ENCODE data around the gene AFG1L. TPM values are rescaled to one million over a fixed set of nuclear protein-coding genes. Genes with fewer than 3 reads are reported as not detected.
"Not testable (repeated sequence)": the region's sequence is repeated elsewhere in the genome, so short reads cannot be mapped to it uniquely, and the experiment has no call there.

The AFG1L gene
- total and polyA plus RNA-seq, 8 donors: 0.45 to 18.5 (median 2.9) TPM; not detected in 1

DNA sequence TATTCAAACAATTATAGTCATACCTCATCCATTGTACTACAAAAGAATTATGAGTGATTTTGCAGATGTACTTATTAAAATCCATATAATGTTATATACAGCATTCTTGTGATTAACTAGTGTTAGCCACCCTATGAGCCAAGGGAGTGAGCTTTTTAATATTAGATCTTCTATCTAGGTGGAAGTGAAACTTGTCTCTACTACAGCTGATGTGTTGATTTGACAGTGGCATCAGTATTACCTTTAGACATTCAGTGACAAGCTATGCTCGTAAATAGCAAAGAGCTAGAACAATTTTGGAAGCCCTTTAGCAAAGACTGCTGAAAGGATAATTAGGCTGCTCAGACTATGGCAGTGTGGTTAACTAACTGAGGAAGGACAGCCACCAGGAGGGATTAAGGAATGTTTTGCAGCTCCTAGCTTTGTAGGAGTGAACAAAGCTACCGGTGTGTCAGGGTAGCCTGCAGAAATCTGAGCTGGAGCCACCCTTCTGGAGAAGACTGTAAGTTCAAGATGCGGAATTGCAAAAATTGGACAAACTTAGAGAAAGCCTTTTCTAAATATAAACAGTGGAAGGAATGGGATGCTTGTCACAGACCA lies 73.7 kb downstream of the AFG1L start:
- DNase-seq: no peak
- H3K27me3 ChIP-seq: no peaks in the 10 kb centered on the region
- WGBS, 5 donors: 87 to 94% (median 92%) methylated on average over 3 of the region's 3 CpGs
- H3K4me1 ChIP-seq: no peaks in the 10 kb centered on the region
- H3K4me3 ChIP-seq: no peak overlapping the region
- H3K36me3 ChIP-seq: peaks cover 0 to 7% (median 1%) of the 10 kb centered on the region in 4 donors
- H3K27ac ChIP-seq: no peak overlapping the region
- no peaks in the 10 kb centered on the region for H3K9me3 ChIP-seq
- TF ChIP-seq POLR2AphosphoS5 (IDR thresholded peaks at IDR 0.05) (no peak), POLR2A (IDR thresholded peaks at IDR 0.05) (no peak), CTCF (IDR thresholded peaks at IDR 0.05) (no peak), EP300 (IDR thresholded peaks at IDR 0.05) (no peak)
- intact Hi-C loops (cut with DNase I; ENCODE audit: low total_unique reads): no loop called here

GRCh38 chr6:108380876-108381275 lies 86.0 kb downstream of the AFG1L start:
- DNase-seq: no peak
- intact Hi-C loops (cut with DNase I; ENCODE audit: low total_unique reads): no loop called here
- no peaks in the 10 kb centered on the region for H3K9me3 ChIP-seq
- no peak overlapping the region for H3K4me3 ChIP-seq
- H3K27ac ChIP-seq: no peak overlapping the region
- no peaks in the 10 kb centered on the region for H3K4me1 ChIP-seq
- WGBS, 5 donors: 78 to 90% (median 86%) methylated on average over 3 of the region's 3 CpGs
- no peak for TF ChIP-seq EP300 (IDR thresholded peaks at IDR 0.05)
- no peak for TF ChIP-seq POLR2AphosphoS5 (IDR thresholded peaks at IDR 0.05)
- no peak for TF ChIP-seq POLR2A (IDR thresholded peaks at IDR 0.05)
- no peak for TF ChIP-seq CTCF (IDR thresholded peaks at IDR 0.05)
- H3K36me3 ChIP-seq: peaks cover 0 to 12% (median 5%) of the 10 kb centered on the region in 4 donors
- H3K27me3 ChIP-seq: no peaks in the 10 kb centered on the region

- intact Hi-C loops (cut with DNase I; ENCODE audit: low total_unique reads): no loop called here
- Histone ChIP-seq H3K27ac (no peak overlapping the region), H3K4me1 (no peaks in the 10 kb centered on the region), H3K27me3 (no peaks in the 10 kb centered on the region), H3K36me3 (peaks cover 0 to 12% (median 5%) of the 10 kb centered on the region in 4 donors), H3K9me3 (no peaks in the 10 kb centered on the region), H3K4me3 (no peak overlapping the region)
- TF ChIP-seq POLR2AphosphoS5 (IDR thresholded peaks at IDR 0.05): no peak
- TF ChIP-seq CTCF (IDR thresholded peaks at IDR 0.05): no peak
- no peak for TF ChIP-seq POLR2A (IDR thresholded peaks at IDR 0.05)
- no peak for TF ChIP-seq EP300 (IDR thresholded peaks at IDR 0.05)
- no peak for DNase-seq
- WGBS, 5 donors: 94 to 100% (median 100%) methylated on average over 1 of the region's 1 CpG
These were observed 89.1 kb downstream of the AFG1L start for GRCh38 chr6:108383981-108384380.

- intact Hi-C loops (cut with DNase I; ENCODE audit: low total_unique reads); H3K9me3 ChIP-seq; DNase-seq; H3K36me3 ChIP-seq; H3K4me3 ChIP-seq; H3K27me3 ChIP-seq; H3K4me1 ChIP-seq; H3K27ac ChIP-seq: not testable (repeated sequence)
- WGBS, 5 donors: 85 to 98% (median 95%) methylated on average over 3 to 4 of the region's 4 CpGs
These were observed 94.3 kb downstream of the AFG1L start for GRCh38 chr6:108389190-108389589.

DNA sequence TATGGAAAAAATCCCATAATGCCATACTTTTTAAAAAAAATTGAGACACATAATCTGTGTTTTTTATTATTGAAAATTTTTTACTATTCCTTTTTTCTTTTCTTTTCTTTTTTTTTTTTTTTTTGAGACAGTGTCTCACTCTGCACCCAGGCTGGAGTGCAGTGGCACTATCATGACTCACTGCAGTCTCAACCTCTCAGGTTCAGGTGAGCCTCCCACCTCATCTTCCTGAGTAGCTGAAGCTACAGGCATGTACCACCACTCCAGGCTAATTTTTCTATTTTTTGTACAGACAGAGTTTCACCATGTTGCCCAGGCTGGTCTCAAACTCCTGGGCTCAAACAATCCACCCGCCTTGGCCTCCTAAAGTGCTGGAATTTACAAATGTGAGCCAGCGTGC lies 100.4 kb downstream of the AFG1L start:
- Histone ChIP-seq H3K4me3 (no peak overlapping the region), H3K27me3 (no peaks in the 10 kb centered on the region), H3K4me1 (no peaks in the 10 kb centered on the region), H3K9me3 (no peaks in the 10 kb centered on the region), H3K36me3 (peaks cover 0 to 5% (median 0%) of the 10 kb centered on the region in 4 donors), H3K27ac (no peak overlapping the region)
- 89 to 100% (median 96%) methylated on average over 2 of the region's 2 CpGs for WGBS, 5 donors
- no peak for DNase-seq
- TF ChIP-seq EP300 (IDR thresholded peaks at IDR 0.05) (no peak), CTCF (IDR thresholded peaks at IDR 0.05) (no peak), POLR2A (IDR thresholded peaks at IDR 0.05) (no peak), POLR2AphosphoS5 (IDR thresholded peaks at IDR 0.05) (no peak)
- intact Hi-C loops (cut with DNase I; ENCODE audit: low total_unique reads): no loop called here

All from stomach (tissue), 9 donors.